K562 (cell line): Measurements from ENCODE around the gene RAB12. TPM values are rescaled to one million over a fixed set of nuclear protein-coding genes. Genes with fewer than 3 reads are reported as not detected.
A peak's percentile ranks its signal among the peaks of the same experiment; 100 is the strongest.

Experiments
- ARID1B ChIP-seq: fragments of 450-650 bp; IDR thresholded peaks from 2 replicates; pipeline ENCODE4 v1.6.1; 2016; ENCODE audit warnings: antibody characterized with exemption, mild to moderate bottlenecking, inconsistent platforms
- CBX8 ChIP-seq: fragments of 200-600 bp; sonication (generic); IDR thresholded peaks from 2 replicates; pipeline ENCODE4 v1.6.1; 2012; ENCODE audit warnings: borderline replicate concordance, mixed run types, low read depth, mild to moderate bottlenecking, moderate library complexity, mixed read lengths, low read length, control low read depth, inconsistent platforms; ENCODE audit not compliant: poor library complexity, severe bottlenecking; ENCODE audit errors: extremely low read depth
- E4F1 ChIP-seq: fragments of 250-450 bp; sonication (Bioruptor Pico); IDR thresholded peaks from 2 replicates; pipeline ENCODE4 v1.5.0; 2021; ENCODE audit warnings: mild to moderate bottlenecking, borderline replicate concordance
- FOXM1 ChIP-seq, 2 experiments: fragments of 450-650 bp in 1 of 2; sonication (generic) in 1 of 2; formaldehyde crosslinking in 1 of 2; IDR thresholded peaks; 2 replicates each; pipeline versions ENCODE4 v1.6.1 to v1.9.0; 2017 to 2022; ENCODE audit warnings: low read depth in 2 of 2, mild to moderate bottlenecking in 2 of 2, missing genetic modification reagents in 1 of 2, moderate library complexity in 1 of 2
- HNRNPK ChIP-seq: fragments of 200-400 bp; formaldehyde crosslinking; IDR thresholded peaks from one replicate; pipeline ENCODE4 v1.6.1; 2018; ENCODE audit warnings: mild to moderate bottlenecking, low read depth, low read length; ENCODE audit not compliant: poor library complexity, severe bottlenecking
- KLF1 ChIP-seq: fragments of 450-650 bp; IDR thresholded peaks from 2 replicates; pipeline ENCODE4 v1.6.1; 2016; ENCODE audit warnings: missing genetic modification characterization, missing compliant biosample characterization
- KLF16 ChIP-seq: IDR thresholded peaks from 2 replicates; pipeline ENCODE4 v1.6.1; 2016; ENCODE audit warnings: antibody characterized with exemption
- MAFK ChIP-seq: IDR thresholded peaks from 2 replicates; pipeline ENCODE4 v1.6.1; 2011; ENCODE audit warnings: low read length, improper control_type of control experiment
- POLR2A ChIP-seq: fragments of 450-650 bp; conservative IDR thresholded peaks from 2 replicates; pipeline ENCODE4 v1.6.1; 2016
- RNF2 ChIP-seq: sonication (generic); IDR thresholded peaks from 2 replicates; pipeline ENCODE4 v1.6.1; 2016
- ZNF316 ChIP-seq: fragments of 450-650 bp; IDR thresholded peaks from 2 replicates; pipeline ENCODE4 v1.6.1; 2016
- ZNF512 ChIP-seq: IDR thresholded peaks from 2 replicates; pipeline ENCODE4 v1.6.1; 2016; ENCODE audit warnings: missing genetic modification characterization, missing compliant biosample characterization
- polyA plus RNA-seq, 8 experiments: library from polyadenylated mRNA; depleted of rRNA in 4 of 8; stranded (reverse) in 5 of 8; unstranded in 3 of 8; fragments of >200 nt; fragmentation: Nextera tagmentation in 2 of 8; fragmentation: Illumina TruSeq in 1 of 8; extraction: Ambion mirVana in 2 of 8; extraction: Trizol in 1 of 8; gene quantifications; 2 replicates each; pipeline versions ENCODE4 v1.2.1 to v1.2.3, GENCODE V29; 2011 to 2014; ENCODE audit warnings: inconsistent platforms in 1 of 8, missing spikeins in 1 of 8
- total RNA-seq, 7 experiments: library from RNA; depleted of rRNA in 6 of 7; stranded (reverse); fragments of >200 nt in 6 of 7; fragmentation: Illumina TruSeq in 2 of 7; extraction: Trizol in 2 of 7; gene quantifications; 2 replicates each; pipeline versions ENCODE4 v1.2.1 to v1.2.3, GENCODE V29; 2011 to 2021; ENCODE audit warnings: low replicate concordance in 1 of 7

Gene RAB12
- total and polyA plus RNA-seq, 9 of the 15 experiments (the other 6 are each of a cell fraction or from before 2014, with no cell fraction given) = 0.48 to 21.6 (median 18.8) TPM

GRCh38 chr18:8603663-8604520 lies 5.3 kb upstream of the RAB12 start (continued):
- TF ChIP-seq FOXM1 (IDR thresholded peaks at IDR 0.05; ENCODE audit: low read depth) = no peak
- no peak for TF ChIP-seq FOXM1 (CRISPR knock-in tag; IDR thresholded peaks at IDR 0.05; ENCODE audit: low read depth)
- TF ChIP-seq CBX8 = peak; percentile 54
- TF ChIP-seq ZNF512 = no peak
- no peak for TF ChIP-seq ARID1B
- TF ChIP-seq POLR2A = no peak
- TF ChIP-seq E4F1 (CRISPR knock-in tag) = no peak
- TF ChIP-seq MAFK = peak; percentile 30; the same call in 1 of the 2 replicates
- peak; percentile 33; the same call in 1 of the 2 replicates for TF ChIP-seq KLF1 (tag)
- peak; percentile 35; the same call in 1 of the 2 replicates for TF ChIP-seq RNF2
- TF ChIP-seq ZNF316 = peak; percentile 85
- no peak for TF ChIP-seq HNRNPK
- no peak for TF ChIP-seq KLF16
